ENCODE measurements around the gene LIPG.

Gene LIPG

GRCh38 chr18:49626842-49627467 lies 65.1 kb downstream of the LIPG start:
- no peaks in the 10 kb centered on the region for H3K79me2 ChIP-seq (ENCODE audit: insufficient read depth, low read length)

GRCh38 chr18:49628119-49628518 lies 66.3 kb downstream of the LIPG start:
- no peaks in the 10 kb centered on the region for H3K9me3 ChIP-seq (ENCODE audit: insufficient read depth, low read length)
- no peaks in the 10 kb centered on the region for H3K36me3 ChIP-seq (ENCODE audit: low read length)
- no peak overlapping the region for H2AFZ ChIP-seq (ENCODE audit: low read depth, low read length, severe bottlenecking)
- TF ChIP-seq CTCF (IDR thresholded peaks at IDR 0.05; ENCODE audit: insufficient read depth, low read length, poor library complexity, severe bottlenecking) = no peak
- no peak for TF ChIP-seq EZH2phosphoT487 (conservative IDR thresholded peaks at IDR 0.05; ENCODE audit: low read length)
- no peak overlapping the region for H3K27ac ChIP-seq (ENCODE audit: low read depth, low read length)
- no peaks in the 10 kb centered on the region for H3K27me3 ChIP-seq (ENCODE audit: low read length)
- no peaks in the 10 kb centered on the region for H3F3A ChIP-seq (ENCODE audit: insufficient read depth)
- no peaks in the 10 kb centered on the region for H3K9me2 ChIP-seq (replicated peaks; ENCODE audit: insufficient read depth, low read length)
- H3K79me2 ChIP-seq (ENCODE audit: insufficient read depth, low read length) = no peaks in the 10 kb centered on the region
- H4K20me1 ChIP-seq (ENCODE audit: low read depth, low read length) = no peaks in the 10 kb centered on the region
- no peak overlapping the region for H3K4me3 ChIP-seq (ENCODE audit: insufficient read depth, low read length, poor library complexity, severe bottlenecking)
- H3K4me2 ChIP-seq (ENCODE audit: low read depth, low read length, poor library complexity, severe bottlenecking) = no peak overlapping the region
- H3K9ac ChIP-seq (ENCODE audit: low read length) = no peak overlapping the region

More at GRCh38 chr18:49626842-49627467, 65.1 kb downstream of the LIPG start:
- Histone ChIP-seq H3K4me3 (ENCODE audit: insufficient read depth, low read length, poor library complexity, severe bottlenecking) (no peak overlapping the region), H3K9me2 (replicated peaks; ENCODE audit: insufficient read depth, low read length) (no peaks in the 10 kb centered on the region), H3K36me3 (ENCODE audit: low read length) (no peaks in the 10 kb centered on the region), H3K9ac (ENCODE audit: low read length) (no peak overlapping the region), H3F3A (ENCODE audit: insufficient read depth) (no peaks in the 10 kb centered on the region), H3K27me3 (ENCODE audit: low read length) (no peaks in the 10 kb centered on the region), H3K27ac (ENCODE audit: low read depth, low read length) (no peak overlapping the region), H3K9me3 (ENCODE audit: insufficient read depth, low read length) (no peaks in the 10 kb centered on the region), H3K4me2 (ENCODE audit: low read depth, low read length, poor library complexity, severe bottlenecking) (no peak overlapping the region), H4K20me1 (ENCODE audit: low read depth, low read length) (no peaks in the 10 kb centered on the region), H2AFZ (ENCODE audit: low read depth, low read length, severe bottlenecking) (no peak overlapping the region)
- TF ChIP-seq EZH2phosphoT487 (conservative IDR thresholded peaks at IDR 0.05; ENCODE audit: low read length) (no peak), CTCF (IDR thresholded peaks at IDR 0.05; ENCODE audit: insufficient read depth, low read length, poor library complexity, severe bottlenecking) (no peak)

- H3K4me3 ChIP-seq (ENCODE audit: insufficient read depth, low read length, poor library complexity, severe bottlenecking) = no peak overlapping the region
- H2AFZ ChIP-seq (ENCODE audit: low read depth, low read length, severe bottlenecking) = no peak overlapping the region
- H3K79me2 ChIP-seq (ENCODE audit: insufficient read depth, low read length) = no peaks in the 10 kb centered on the region
- H3K27me3 ChIP-seq (ENCODE audit: low read length) = no peaks in the 10 kb centered on the region
- H3K4me2 ChIP-seq (ENCODE audit: low read depth, low read length, poor library complexity, severe bottlenecking) = no peak overlapping the region
- H3K9me3 ChIP-seq (ENCODE audit: insufficient read depth, low read length) = no peaks in the 10 kb centered on the region
- H3K27ac ChIP-seq (ENCODE audit: low read depth, low read length) = no peak overlapping the region
- no peaks in the 10 kb centered on the region for H4K20me1 ChIP-seq (ENCODE audit: low read depth, low read length)
- TF ChIP-seq EZH2phosphoT487 (conservative IDR thresholded peaks at IDR 0.05; ENCODE audit: low read length) = no peak
- no peak for TF ChIP-seq CTCF (IDR thresholded peaks at IDR 0.05; ENCODE audit: insufficient read depth, low read length, poor library complexity, severe bottlenecking)
- H3K36me3 ChIP-seq (ENCODE audit: low read length) = no peaks in the 10 kb centered on the region
- H3F3A ChIP-seq (ENCODE audit: insufficient read depth) = no peaks in the 10 kb centered on the region
- no peaks in the 10 kb centered on the region for H3K9me2 ChIP-seq (replicated peaks; ENCODE audit: insufficient read depth, low read length)
- no peak overlapping the region for H3K9ac ChIP-seq (ENCODE audit: low read length)
Measured at GRCh38 chr18:49628881-49629795, 67.3 kb downstream of the LIPG start.
